H1 (cell line): ENCODE results near the gene DOCK3. TPM values are rescaled to one million over a fixed set of nuclear protein-coding genes. Genes with fewer than 3 reads are reported as not detected.

ENCODE experiments used
- CTCF ChIA-PET: fragments of 300-600 bp; sonication (Branson Sonifier 250); formaldehyde crosslinking; loops from one replicate; lab custom pipeline; 2021; ENCODE audit not compliant: partially characterized antibody; lab: Charles Lee
- POLR2A ChIA-PET: fragments of 300-600 bp; sonication (Branson Sonifier 250); formaldehyde crosslinking; loops from one replicate; lab custom pipeline; 2021; ENCODE audit warnings: inconsistent platforms; ENCODE audit not compliant: partially characterized antibody; lab: Charles Lee
- DNase-seq, 2 experiments: peaks; one replicate each; pipeline versions ENCODE4 v3.0.0 to v3.0.0-alpha.2; 2010 to 2022; ENCODE audit warnings: low spot score in 2 of 2, low read depth in 1 of 2, mixed read lengths in 1 of 2
- FAIRE-seq: peaks from 2 replicates; lab custom pipeline; 2011; peaks lifted over from hg19 to GRCh38; lab: Jason Lieb, UNC
- H2AFZ ChIP-seq: 2 replicates; pipeline ENCODE4 v1.8.1; 2012; ENCODE audit warnings: low read length, inconsistent platforms
- H2AK5ac ChIP-seq: 2 replicates; pipeline ENCODE4 v1.6.1; 2013; ENCODE audit warnings: low read depth, low read length
- H2BK120ac ChIP-seq: replicated peaks from 2 replicates; pipeline ENCODE3; 2013; ENCODE audit warnings: low read depth, low read length, inconsistent platforms
- H2BK12ac ChIP-seq: 2 replicates; pipeline ENCODE4 v1.6.1; 2013; ENCODE audit warnings: low read depth, low read length
- H2BK15ac ChIP-seq: 2 replicates; pipeline ENCODE4 v1.6.1; 2013; ENCODE audit warnings: low read length
- H2BK20ac ChIP-seq: 2 replicates; pipeline ENCODE4 v1.6.1; 2013; ENCODE audit warnings: low read length
- H2BK5ac ChIP-seq: 2 replicates; pipeline ENCODE4 v1.6.1; 2013; ENCODE audit warnings: low read depth, low read length
- H3K14ac ChIP-seq: 2 replicates; pipeline ENCODE4 v1.6.1; 2013; ENCODE audit warnings: inconsistent platforms; ENCODE audit not compliant: insufficient read length
- H3K18ac ChIP-seq: 2 replicates; pipeline ENCODE4 v1.6.1; 2013; ENCODE audit warnings: low read length; ENCODE audit errors: extremely low read depth
- H3K23ac ChIP-seq: 2 replicates; pipeline ENCODE4 v1.6.1; 2013; ENCODE audit warnings: inconsistent platforms; ENCODE audit not compliant: insufficient read length
- H3K23me2 ChIP-seq: 2 replicates; pipeline ENCODE4 v1.6.1; 2013; ENCODE audit warnings: low read depth, low read length
- H3K27ac ChIP-seq: 2 replicates; pipeline ENCODE4 v1.6.1; 2011; ENCODE audit warnings: low read depth, low read length, inconsistent platforms
- H3K27me3 ChIP-seq, 4 experiments: replicated peaks in 1 of 4; 1 replicate in 1 of 4; 2 replicates in 3 of 4; pipeline versions ENCODE4 v1.6.1 to v1.8.1; 2011 to 2013; ENCODE audit warnings: low read length in 3 of 4, mild to moderate bottlenecking in 3 of 4, inconsistent platforms in 2 of 4, mixed read lengths in 2 of 4, moderate library complexity in 1 of 4; ENCODE audit not compliant: control insufficient read depth in 3 of 4, insufficient read depth in 3 of 4; ENCODE audit errors: extremely low read depth in 1 of 4
- H3K36me3 ChIP-seq, 4 experiments: 2 replicates each; pipeline versions ENCODE4 v1.6.1 to v1.8.1; 2011 to 2013; ENCODE audit warnings: mild to moderate bottlenecking in 4 of 4, low read length in 3 of 4, moderate library complexity in 2 of 4, control low read depth in 1 of 4, inconsistent platforms in 1 of 4; ENCODE audit not compliant: insufficient read depth in 4 of 4, control insufficient read depth in 2 of 4
- H3K4ac ChIP-seq: replicated peaks from 2 replicates; pipeline ENCODE3; 2013; ENCODE audit warnings: low read length, low read depth, mixed read lengths, inconsistent platforms; ENCODE audit not compliant: insufficient read length
- H3K4me1 ChIP-seq, 4 experiments: replicated peaks in 1 of 4; 1 replicate in 1 of 4; 2 replicates in 3 of 4; pipeline versions ENCODE4 v1.6.1 to v1.8.1; 2011 to 2013; ENCODE audit warnings: low read length in 3 of 4, inconsistent platforms in 2 of 4, mixed read lengths in 1 of 4; ENCODE audit not compliant: insufficient read depth in 4 of 4, control insufficient read depth in 3 of 4
- H3K4me2 ChIP-seq, 2 experiments: 2 replicates each; pipeline versions ENCODE4 v1.6.1 to v1.8.1; 2011 to 2013; ENCODE audit warnings: low read depth in 2 of 2, low read length in 2 of 2, control low read depth in 1 of 2, inconsistent platforms in 1 of 2, mild to moderate bottlenecking in 1 of 2; ENCODE audit not compliant: insufficient read depth in 1 of 2
- H3K4me3 ChIP-seq, 4 experiments: fragments of 200-600, 300-600 bp in 1 of 4; sonication (generic), shearing (Covaris generic), sonication (Bioruptor Twin) in 1 of 4; 2 replicates each; pipeline versions ENCODE4 v1.5.1 to v1.8.1; 2011 to 2016; ENCODE audit warnings: low read length in 4 of 4, low read depth in 3 of 4, control low read depth in 2 of 4, inconsistent platforms in 2 of 4, mild to moderate bottlenecking in 2 of 4, mixed read lengths in 1 of 4, moderate library complexity in 1 of 4; ENCODE audit not compliant: insufficient read depth in 2 of 4; ENCODE audit errors: extremely low read depth in 1 of 4
- H3K56ac ChIP-seq: replicated peaks from 2 replicates; pipeline ENCODE3; 2013; ENCODE audit warnings: low read depth, mild to moderate bottlenecking, mixed read lengths, low read length, inconsistent platforms; ENCODE audit not compliant: insufficient read length
- H3K79me1 ChIP-seq: 2 replicates; pipeline ENCODE4 v1.6.1; 2013; ENCODE audit warnings: low read depth, low read length, control low read depth
- H3K79me2 ChIP-seq, 2 experiments: 2 replicates each; pipeline versions ENCODE4 v1.6.1 to v1.8.1; 2012 to 2013; ENCODE audit warnings: low read length in 2 of 2, mild to moderate bottlenecking in 2 of 2, inconsistent platforms in 1 of 2; ENCODE audit not compliant: insufficient read depth in 2 of 2, control insufficient read depth in 1 of 2
- H3K9ac ChIP-seq, 4 experiments: replicated peaks in 1 of 4; 1 replicate in 1 of 4; 2 replicates in 3 of 4; pipeline versions ENCODE4 v1.6.1 to v1.8.1; 2011 to 2013; ENCODE audit warnings: low read depth in 3 of 4, low read length in 3 of 4, control low read depth in 2 of 4, mild to moderate bottlenecking in 2 of 4, moderate library complexity in 2 of 4, inconsistent platforms in 1 of 4; ENCODE audit errors: extremely low read depth in 1 of 4
- H3K9me3 ChIP-seq, 2 experiments: 2 replicates each; pipeline versions ENCODE4 v1.6.1 to v1.8.1; 2012 to 2013; ENCODE audit warnings: mild to moderate bottlenecking in 2 of 2, moderate library complexity in 2 of 2, control low read depth in 1 of 2, inconsistent platforms in 1 of 2, low read depth in 1 of 2, low read length in 1 of 2, mixed read lengths in 1 of 2; ENCODE audit not compliant: insufficient read depth in 2 of 2
- H4K20me1 ChIP-seq, 2 experiments: replicated peaks in 1 of 2; 2 replicates each; pipeline versions ENCODE3 to v1.8.1; 2011 to 2013; ENCODE audit warnings: inconsistent platforms in 2 of 2, low read length in 2 of 2, mild to moderate bottlenecking in 1 of 2; ENCODE audit not compliant: insufficient read depth in 2 of 2, control insufficient read depth in 1 of 2
- H4K5ac ChIP-seq: 2 replicates; pipeline ENCODE4 v1.6.1; 2013; ENCODE audit warnings: low read length, low read depth, mixed read lengths, inconsistent platforms; ENCODE audit not compliant: insufficient read length
- H4K8ac ChIP-seq: 2 replicates; pipeline ENCODE4 v1.8.0; 2013; ENCODE audit warnings: mild to moderate bottlenecking, moderate library complexity, low read length, inconsistent platforms; ENCODE audit not compliant: insufficient read depth; ENCODE audit errors: extremely low read depth
- H4K91ac ChIP-seq: replicated peaks from 2 replicates; pipeline ENCODE3; 2013; ENCODE audit warnings: low read length, mixed read lengths, inconsistent platforms; ENCODE audit not compliant: insufficient read length
- CBX8 ChIP-seq: fragments of 300-800, 300-1000 bp; sonication (generic); IDR thresholded peaks from 2 replicates; pipeline ENCODE4 v1.7.1; 2016; ENCODE audit warnings: low read depth, low read length, borderline replicate concordance
- EP300 ChIP-seq, 2 experiments: IDR thresholded peaks; 1 replicate in 1 of 2; 2 replicates in 1 of 2; pipeline ENCODE4 v1.6.1; 2011 to 2012; ENCODE audit warnings: low read depth in 2 of 2, low read length in 2 of 2, mild to moderate bottlenecking in 2 of 2, borderline replicate concordance in 1 of 2, inconsistent platforms in 1 of 2, moderate library complexity in 1 of 2
- FOSL1 ChIP-seq: IDR thresholded peaks from 2 replicates; pipeline ENCODE4 v1.6.1; 2011; ENCODE audit warnings: mild to moderate bottlenecking, low read depth, low read length, moderate library complexity; ENCODE audit not compliant: insufficient read depth
- JUN ChIP-seq: IDR thresholded peaks from 2 replicates; pipeline ENCODE4 v1.6.1; 2011; ENCODE audit warnings: low read depth, mild to moderate bottlenecking, improper control_type of control experiment, low read length
- JUND ChIP-seq: IDR thresholded peaks from 2 replicates; pipeline ENCODE4 v1.6.1; 2011; ENCODE audit warnings: mild to moderate bottlenecking, improper control_type of control experiment, low read length
- POLR2AphosphoS5 ChIP-seq: IDR thresholded peaks from 2 replicates; pipeline ENCODE4 v1.6.1; 2011; ENCODE audit warnings: low read depth, low read length
- RXRA ChIP-seq: IDR thresholded peaks from 2 replicates; pipeline ENCODE4 v1.6.1; 2011; ENCODE audit warnings: low read depth, mild to moderate bottlenecking, low read length, moderate library complexity; ENCODE audit not compliant: insufficient read depth
- SIN3A ChIP-seq, 2 experiments: IDR thresholded peaks in 1 of 2; conservative IDR thresholded peaks in 1 of 2; 2 replicates each; pipeline ENCODE4 v1.6.1; 2011 to 2012; ENCODE audit warnings: low read length in 2 of 2, improper control_type of control experiment in 1 of 2, low read depth in 1 of 2, mild to moderate bottlenecking in 1 of 2
- SIRT6 ChIP-seq: IDR thresholded peaks from one replicate; pipeline ENCODE4 v1.7.1; 2012; ENCODE audit warnings: low read length, inconsistent platforms
- TBP ChIP-seq: IDR thresholded peaks from 2 replicates; pipeline ENCODE4 v1.6.1; 2011; ENCODE audit warnings: low read depth, low read length, improper control_type of control experiment
- WGBS, 2 experiments: shearing (Covaris generic) in 1 of 2; methylation state at CpG; one replicate each; pipeline versions ENCODE4 v1.1.6 to v1.1.7; 2013 to 2015; ENCODE audit warnings: low lambda C conversion rate in 2 of 2, mixed read lengths in 2 of 2, inconsistent platforms in 1 of 2, low coverage in 1 of 2, missing lambda C conversion rate in 1 of 2; ENCODE audit not compliant: insufficient replicate concordance in 2 of 2, insufficient coverage in 1 of 2, insufficient read length in 1 of 2; ENCODE audit errors: extremely low coverage in 1 of 2, missing lambda C conversion rate in 1 of 2; 5-methylcytosine and 5-hydroxymethylcytosine counted together
- polyA plus RNA-seq, 7 experiments: library from polyadenylated mRNA; depleted of rRNA in 3 of 7; stranded (reverse) in 5 of 7; unstranded in 2 of 7; fragments of >200 nt in 5 of 7; fragments of 200-250 nt in 2 of 7; gene quantifications; 1 replicate in 5 of 7; 2 replicates in 1 of 7; 4 replicates in 1 of 7; pipeline versions ENCODE4 v1.2.1 to v1.2.3, GENCODE V29; 2011 to 2013; ENCODE audit warnings: missing spikeins in 2 of 7, mixed read lengths in 2 of 7
- total RNA-seq: library from RNA; stranded (reverse); fragmentation: NEBNext Ultra II Directional; extraction: Animal tissue kit (Norgen Biotek cat#: 25700); gene quantifications from 2 replicates; pipeline ENCODE4 v1.2.1, GENCODE V29; 2021
- TF ChIP-seq, protein P1 (sequence below): IDR thresholded peaks from 2 replicates; pipeline ENCODE4 v1.6.1; 2012; ENCODE audit warnings: low read length, inconsistent platforms
- TF ChIP-seq, protein P2 (sequence below): IDR thresholded peaks from 2 replicates; pipeline ENCODE4 v1.6.1; 2012; ENCODE audit warnings: inconsistent platforms

DOCK3 gene
- total and polyA plus RNA-seq, 2 of the 8 experiments (the other 6 are each of a cell fraction or from before 2014, with no cell fraction given), result 2.7 to 5.0 TPM

DNA sequence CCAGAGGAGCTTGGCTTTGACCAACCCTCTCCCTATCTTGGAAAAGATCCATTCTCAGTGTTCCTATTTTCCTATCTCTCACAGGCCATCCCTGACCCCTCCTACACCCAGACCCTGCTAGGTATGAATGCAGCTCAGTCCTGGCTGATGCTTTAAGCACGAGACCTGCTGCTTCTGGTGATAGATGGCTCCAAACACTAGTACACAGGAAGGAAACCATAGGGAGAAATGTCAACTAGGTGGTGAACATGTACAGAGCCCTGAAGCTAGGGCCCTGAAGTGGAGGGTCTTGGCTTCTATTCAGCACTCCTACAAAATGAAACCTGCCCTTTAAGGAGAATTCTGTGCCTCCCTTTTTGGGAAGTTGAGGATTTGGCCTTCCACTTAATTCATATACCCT is 662.9 kb downstream of the DOCK3 start:
- H3K23me2 ChIP-seq, result no peaks in the 10 kb centered on the region
- no peak overlapping the region for H2BK15ac ChIP-seq
- H3K18ac ChIP-seq, result no peak overlapping the region
- H3K9ac ChIP-seq, result no peak overlapping the region
- H3K4ac ChIP-seq, result no peak overlapping the region
- no peak overlapping the region for H3K27ac ChIP-seq
- no peaks in the 10 kb centered on the region for H3K9me3 ChIP-seq
- ChIA-PET POLR2A (no interaction called here), CTCF (no interaction called here)
- no peak overlapping the region for H2BK120ac ChIP-seq
- no peak overlapping the region for H4K5ac ChIP-seq
- H3K36me3 ChIP-seq, result peaks cover 0 to 11% (median 4%) of the 10 kb centered on the region in 4 experiments; a peak in 3 of 8 replicates
- H2BK20ac ChIP-seq, result no peak overlapping the region
- FAIRE-seq, result no peak
- H3K79me2 ChIP-seq, result no peaks in the 10 kb centered on the region
- H2AFZ ChIP-seq, result no peak overlapping the region
- no peak overlapping the region for H3K4me2 ChIP-seq
- H3K14ac ChIP-seq, result no peak overlapping the region
- H2AK5ac ChIP-seq, result no peak overlapping the region
- H3K4me3 ChIP-seq, result no peak overlapping the region
- no peak for DNase-seq
- WGBS, 2 experiments, result 85% methylated on average over 1 of the region's 1 CpG; no CpG with 5 or more reads in 1 of the 2 experiments
- H2BK12ac ChIP-seq, result no peak overlapping the region
- no peak overlapping the region for H4K91ac ChIP-seq
- no peaks in the 10 kb centered on the region for H4K20me1 ChIP-seq
- no peaks in the 10 kb centered on the region for H3K79me1 ChIP-seq
- H3K56ac ChIP-seq, result no peak overlapping the region
- no peaks in the 10 kb centered on the region for H3K27me3 ChIP-seq
- H3K23ac ChIP-seq, result no peak overlapping the region
- H4K8ac ChIP-seq, result no peak overlapping the region
- peaks cover 2 to 5% (median 3%) of the 10 kb centered on the region in 4 experiments; a peak in 6 of 7 replicates for H3K4me1 ChIP-seq
- no peak overlapping the region for H2BK5ac ChIP-seq
- TF ChIP-seq FOSL1, result no peak
- no peak for TF ChIP-seq JUN
- no peak for TF ChIP-seq TBP
- no peak for TF ChIP-seq JUND
- no peak for TF ChIP-seq CBX8
- TF ChIP-seq SIRT6, result no peak
- TF ChIP-seq, protein P1, sequence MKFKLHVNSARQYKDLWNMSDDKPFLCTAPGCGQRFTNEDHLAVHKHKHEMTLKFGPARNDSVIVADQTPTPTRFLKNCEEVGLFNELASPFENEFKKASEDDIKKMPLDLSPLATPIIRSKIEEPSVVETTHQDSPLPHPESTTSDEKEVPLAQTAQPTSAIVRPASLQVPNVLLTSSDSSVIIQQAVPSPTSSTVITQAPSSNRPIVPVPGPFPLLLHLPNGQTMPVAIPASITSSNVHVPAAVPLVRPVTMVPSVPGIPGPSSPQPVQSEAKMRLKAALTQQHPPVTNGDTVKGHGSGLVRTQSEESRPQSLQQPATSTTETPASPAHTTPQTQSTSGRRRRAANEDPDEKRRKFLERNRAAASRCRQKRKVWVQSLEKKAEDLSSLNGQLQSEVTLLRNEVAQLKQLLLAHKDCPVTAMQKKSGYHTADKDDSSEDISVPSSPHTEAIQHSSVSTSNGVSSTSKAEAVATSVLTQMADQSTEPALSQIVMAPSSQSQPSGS, result no peak
- TF ChIP-seq RXRA, result no peak
- no peak for TF ChIP-seq EP300 (IDR thresholded peaks at IDR 0.05; ENCODE audit: borderline replicate concordance in 1 of 2, low read depth in 2 of 2, low read length in 2 of 2)
- TF ChIP-seq, protein P2, sequence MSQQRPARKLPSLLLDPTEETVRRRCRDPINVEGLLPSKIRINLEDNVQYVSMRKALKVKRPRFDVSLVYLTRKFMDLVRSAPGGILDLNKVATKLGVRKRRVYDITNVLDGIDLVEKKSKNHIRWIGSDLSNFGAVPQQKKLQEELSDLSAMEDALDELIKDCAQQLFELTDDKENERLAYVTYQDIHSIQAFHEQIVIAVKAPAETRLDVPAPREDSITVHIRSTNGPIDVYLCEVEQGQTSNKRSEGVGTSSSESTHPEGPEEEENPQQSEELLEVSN, result no peak
- no peak for TF ChIP-seq POLR2AphosphoS5
- TF ChIP-seq SIN3A (conservative IDR thresholded peaks at IDR 0.05 in 1 of 2, IDR thresholded peaks at IDR 0.05 in 1 of 2; ENCODE audit: low read depth in 1 of 2, low read length in 2 of 2), result no peak
